HepG2 (cell line): Measurements from ENCODE around the gene NR5A2. TPM values are rescaled to one million over a fixed set of nuclear protein-coding genes. Genes with fewer than 3 reads are reported as not detected.

Source experiments
- ATAC-seq: fragments of 200-7000 bp; cut with Tn5 transposase; 3 replicates; pipeline ENCODE4 v1.9.1; 2020; ENCODE audit warnings: mild to moderate bottlenecking, moderate library complexity
- BruUV-seq: library from RNA; stranded (reverse); fragments of 400-500 nt; replicated peaks from 2 replicates; lab custom pipeline; 2021; lab: Mats Ljungman, UMichigan
- CTCF ChIA-PET: fragments of 300-600 bp; formaldehyde crosslinking; extraction: SDS; loops from one replicate; lab custom pipeline; 2021; ENCODE audit warnings: low total read pairs, inconsistent platforms, low intra/inter-chr PET ratio; lab: Yijun Ruan, JAX
- POLR2A ChIA-PET: fragments of 350-600 bp; sonication (Branson Sonifier 250); formaldehyde crosslinking; loops from one replicate; lab custom pipeline; 2020; ENCODE audit warnings: antibody characterized with exemption, inconsistent platforms; lab: Yijun Ruan, JAX
- DNase-seq: peaks from one replicate; pipeline ENCODE4 v3.0.0-alpha.2; 2015; ENCODE audit warnings: low spot score
- FAIRE-seq: peaks from 3 replicates; lab custom pipeline; 2011; peaks lifted over from hg19 to GRCh38; lab: Jason Lieb, UNC
- H2AFZ ChIP-seq: one replicate; pipeline ENCODE4 v1.6.1; 2011; ENCODE audit warnings: low read length, inconsistent platforms
- H3K27ac ChIP-seq: fragments of 300-600 bp; 3 replicates; pipeline ENCODE4 v1.8.0; 2011; ENCODE audit warnings: mixed run types, mild to moderate bottlenecking, mixed read lengths, low read length, inconsistent platforms; ENCODE audit not compliant: insufficient read depth; ENCODE audit errors: extremely low read length
- H3K27me3 ChIP-seq, 2 experiments: fragments of 200-600 bp in 1 of 2; 2 replicates in 1 of 2; 3 replicates in 1 of 2; pipeline versions ENCODE4 v1.6.0 to v1.8.0; 2011; ENCODE audit warnings: low read length in 2 of 2, mild to moderate bottlenecking in 2 of 2, moderate library complexity in 2 of 2, inconsistent platforms in 1 of 2; ENCODE audit not compliant: insufficient read depth in 2 of 2, control insufficient read depth in 1 of 2
- H3K36me3 ChIP-seq, 2 experiments: fragments of 200-600 bp in 1 of 2; replicated peaks in 1 of 2; 2 replicates in 1 of 2; 3 replicates in 1 of 2; pipeline versions ENCODE4 v1.5.1 to v1.8.0; 2011; ENCODE audit warnings: low read length in 2 of 2, inconsistent platforms in 1 of 2; ENCODE audit not compliant: insufficient read depth in 2 of 2, control insufficient read depth in 1 of 2
- H3K4me1 ChIP-seq: 2 replicates; pipeline ENCODE4 v1.5.1; 2012; ENCODE audit warnings: low read length, inconsistent platforms; ENCODE audit not compliant: insufficient read depth
- H3K4me2 ChIP-seq: 2 replicates; pipeline ENCODE4 v1.6.0; 2011; ENCODE audit warnings: low read depth, low read length, inconsistent platforms
- H3K4me3 ChIP-seq, 3 experiments: fragments of 200-600 bp in 1 of 3; sonication (generic), shearing (Covaris generic) in 1 of 3; replicated peaks in 1 of 3; 2 replicates each; pipeline ENCODE4 v1.5.1; 2011 to 2016; ENCODE audit warnings: low read length in 3 of 3, inconsistent platforms in 2 of 3, low read depth in 2 of 3, mild to moderate bottlenecking in 2 of 3, control low read depth in 1 of 3, mixed read lengths in 1 of 3; ENCODE audit not compliant: insufficient read depth in 1 of 3
- H3K79me2 ChIP-seq: one replicate; pipeline ENCODE4 v1.6.1; 2011; ENCODE audit warnings: low read length, inconsistent platforms; ENCODE audit not compliant: insufficient read depth
- H3K9ac ChIP-seq: 2 replicates; pipeline ENCODE4 v1.6.0; 2011; ENCODE audit warnings: mild to moderate bottlenecking, low read depth, low read length, inconsistent platforms; ENCODE audit not compliant: insufficient read depth
- H3K9me3 ChIP-seq: 2 replicates; pipeline ENCODE4 v1.5.1; 2012; ENCODE audit warnings: mild to moderate bottlenecking, low read length
- H4K20me1 ChIP-seq: 2 replicates; pipeline ENCODE4 v1.6.0; 2011; ENCODE audit warnings: inconsistent platforms, mild to moderate bottlenecking, low read length, moderate library complexity; ENCODE audit not compliant: insufficient read depth
- CAMTA2 ChIP-seq: sonication (generic); formaldehyde crosslinking; IDR thresholded peaks from 2 replicates; pipeline ENCODE4 v1.4.0; 2020; ENCODE audit warnings: mild to moderate bottlenecking, missing genetic modification reagents, borderline replicate concordance
- CHCHD3 ChIP-seq: sonication (generic); formaldehyde crosslinking; IDR thresholded peaks from 2 replicates; pipeline ENCODE4 v1.8.0; 2022; ENCODE audit warnings: mild to moderate bottlenecking, missing genetic modification reagents, moderate library complexity
- HIC2 ChIP-seq: sonication (generic); formaldehyde crosslinking; IDR thresholded peaks from 2 replicates; pipeline ENCODE4 v1.9.0; 2022; ENCODE audit warnings: low read depth, missing genetic modification reagents
- ISX ChIP-seq: sonication (generic); formaldehyde crosslinking; conservative IDR thresholded peaks from 2 replicates; pipeline ENCODE4 v1.5.0; 2020; ENCODE audit warnings: missing genetic modification reagents
- JUNB ChIP-seq: sonication (generic); formaldehyde crosslinking; IDR thresholded peaks from 2 replicates; pipeline ENCODE4 v1.8.0; 2022; ENCODE audit warnings: missing genetic modification reagents, mild to moderate bottlenecking, borderline replicate concordance
- NR3C1 ChIP-seq: sonication (generic); formaldehyde crosslinking; IDR thresholded peaks from 2 replicates; pipeline ENCODE4 v1.4.0; 2020; ENCODE audit warnings: missing genetic modification reagents
- PBX2 ChIP-seq: IDR thresholded peaks from 2 replicates; pipeline ENCODE4 v1.6.1; 2016; ENCODE audit warnings: control low read depth
- RBM22 ChIP-seq: fragments of 200-400 bp; formaldehyde crosslinking; optimal IDR thresholded peaks from 2 replicates; pipeline ENCODE3; 2017; ENCODE audit warnings: mild to moderate bottlenecking, low read length, moderate library complexity
- TFAP4 ChIP-seq: sonication (generic); IDR thresholded peaks from 2 replicates; pipeline ENCODE4 v1.6.1; 2016; ENCODE audit warnings: low read depth, borderline replicate concordance
- ZNF780A ChIP-seq: sonication (generic); formaldehyde crosslinking; IDR thresholded peaks from 2 replicates; pipeline ENCODE4 v1.8.0; 2022; ENCODE audit warnings: mild to moderate bottlenecking, missing genetic modification reagents, moderate library complexity
- ZNF788 ChIP-seq: sonication (generic); formaldehyde crosslinking; IDR thresholded peaks from 2 replicates; pipeline ENCODE4 v1.5.0; 2020; ENCODE audit warnings: mild to moderate bottlenecking, missing genetic modification reagents, borderline replicate concordance
- WGBS: methylation state at CpG from one replicate; pipeline ENCODE4 v1.1.6; 2017; ENCODE audit warnings: low lambda C conversion rate; 5-methylcytosine and 5-hydroxymethylcytosine counted together
- in situ Hi-C: cut with HindIII; loops from 2 replicates; pipeline ENCODE4 v1.10.0; 2017; ENCODE audit warnings: low pct_unique_long_range_greater_than_20kb; ENCODE audit not compliant: extremely low pct_ligation_motif_present
- intact Hi-C: fragments of 100-400 bp; cut with micrococcal nuclease; formaldehyde crosslinking; loops from one replicate; pipeline ENCODE4 v1.10.0; 2022; ENCODE audit not compliant: unreplicated experiment
- polyA plus RNA-seq, 8 experiments: library from polyadenylated mRNA; depleted of rRNA in 3 of 8; stranded (reverse) in 7 of 8; unstranded in 1 of 8; fragments of >200 nt; fragmentation: Illumina TruSeq in 4 of 8; extraction: Trizol in 4 of 8; gene quantifications; 2 replicates each; pipeline versions ENCODE4 v1.2.1 to v1.2.3, GENCODE V29; 2011 to 2016; ENCODE audit warnings: low read depth in 4 of 8, missing spikeins in 1 of 8, mixed read lengths in 1 of 8; ENCODE audit not compliant: insufficient read depth in 1 of 8
- total RNA-seq, 5 experiments: library from RNA; depleted of rRNA; stranded (reverse); fragments of >200 nt; fragmentation: Illumina TruSeq; extraction: Trizol; gene quantifications; 2 replicates each; pipeline ENCODE4 v1.2.3, GENCODE V29; 2016; ENCODE audit warnings: low read depth in 1 of 5

The NR5A2 gene
- total and polyA plus RNA-seq, 2 of the 13 experiments (the other 11 are each of a cell fraction or from before 2014, with no cell fraction given): 0.24 to 2.8 TPM

- no peak for DNase-seq
- no peak for FAIRE-seq
- no peaks in the 10 kb centered on the region for H3K36me3 ChIP-seq
- no peak overlapping the region for H3K4me2 ChIP-seq
- in situ Hi-C loops: no loop called here
- H3K27ac ChIP-seq: no peak overlapping the region
- no peak for TF ChIP-seq ISX
- no peak for TF ChIP-seq NR3C1 (CRISPR knock-in tag)
- TF ChIP-seq JUNB: no peak
- TF ChIP-seq HIC2 (CRISPR knock-in tag): no peak
- TF ChIP-seq CHCHD3: no peak
- TF ChIP-seq CAMTA2 (CRISPR knock-in tag): no peak
- TF ChIP-seq PBX2 (CRISPR knock-in tag): no peak
- no peak for TF ChIP-seq RBM22
- no peak for TF ChIP-seq ZNF788 (CRISPR knock-in tag)
- no peak for TF ChIP-seq TFAP4
- TF ChIP-seq ZNF780A: no peak
- POLR2A ChIA-PET: no interaction called here
- no peak overlapping the region for H2AFZ ChIP-seq
- H3K27me3 ChIP-seq: no peaks in the 10 kb centered on the region
- BruUV-seq: no TSS peak
- CTCF ChIA-PET: no interaction called here
- no peaks in the 10 kb centered on the region for H3K79me2 ChIP-seq
- H3K4me1 ChIP-seq: peaks cover 17% of the 10 kb centered on the region
- H3K4me3 ChIP-seq: no peak overlapping the region
- 27% methylated on average over 5 of the region's 5 CpGs for WGBS
- intact Hi-C loops: no loop called here
- H4K20me1 ChIP-seq: no peaks in the 10 kb centered on the region
- no peak overlapping the region for H3K9ac ChIP-seq
- no peaks in the 10 kb centered on the region for H3K9me3 ChIP-seq
- ATAC-seq: no peak
Observed at GRCh38 chr1:200128944-200129879, 101.7 kb downstream of the NR5A2 start.
